Panc1 (cell line): ENCODE measurements around the gene BPIFA3. TPM values are rescaled to one million over a fixed set of nuclear protein-coding genes. Genes with fewer than 3 reads are reported as not detected.

ENCODE experiments used
- ATAC-seq: fragments of 200-7000 bp; cut with Tn5 transposase; 2 replicates; pipeline ENCODE4 v1.9.1; 2020; ENCODE audit warnings: mild to moderate bottlenecking, moderate library complexity
- BruUV-seq: library from RNA; stranded (reverse); fragments of 400-500 nt; replicated peaks from 2 replicates; lab custom pipeline; 2021; lab: Mats Ljungman, UMichigan
- CTCF ChIA-PET: fragments of 300-600 bp; sonication (Branson Sonifier 250); formaldehyde crosslinking; loops from one replicate; lab custom pipeline; 2022; ENCODE audit warnings: antibody characterized with exemption; lab: Charles Lee
- POLR2A ChIA-PET: fragments of 300-600 bp; sonication (Branson Sonifier 250); formaldehyde crosslinking; loops from one replicate; lab custom pipeline; 2022; ENCODE audit warnings: antibody characterized with exemption; lab: Charles Lee
- DNase-seq: peaks from one replicate; pipeline ENCODE4 v3.0.0-alpha.2; 2010; ENCODE audit warnings: low read depth, low spot score
- H3K27ac ChIP-seq: 2 replicates; pipeline ENCODE4 v1.5.1; 2011; ENCODE audit warnings: mild to moderate bottlenecking, low read length, inconsistent platforms
- H3K27me3 ChIP-seq: fragments of 200-500 bp; sonication (Bioruptor generic); 2 replicates; pipeline ENCODE4 v1.6.0; 2014; ENCODE audit warnings: low read length, inconsistent platforms; ENCODE audit not compliant: control insufficient read depth, insufficient read depth
- H3K36me3 ChIP-seq: fragments of 200-500 bp; sonication (Bioruptor generic); 2 replicates; pipeline ENCODE4 v1.5.1; 2014; ENCODE audit warnings: inconsistent platforms, mild to moderate bottlenecking, low read length, moderate library complexity; ENCODE audit not compliant: control insufficient read depth, insufficient read depth
- H3K4me1 ChIP-seq: 2 replicates; pipeline ENCODE4 v1.5.1; 2011; ENCODE audit warnings: inconsistent platforms, mild to moderate bottlenecking, low read length, moderate library complexity; ENCODE audit not compliant: control insufficient read depth, insufficient read depth
- H3K4me3 ChIP-seq, 2 experiments: 2 replicates each; pipeline ENCODE4 v1.5.1; 2011 to 2012; ENCODE audit warnings: low read depth in 2 of 2, low read length in 2 of 2, mild to moderate bottlenecking in 2 of 2, inconsistent platforms in 1 of 2, moderate library complexity in 1 of 2
- H3K9me3 ChIP-seq: fragments of 200-500 bp; sonication (Bioruptor generic); 2 replicates; pipeline ENCODE4 v1.5.1; 2014; ENCODE audit warnings: low read depth, mild to moderate bottlenecking, inconsistent platforms, low read length, moderate library complexity; ENCODE audit not compliant: control insufficient read depth, insufficient read depth
- POLR2AphosphoS5 ChIP-seq: IDR thresholded peaks from 2 replicates; pipeline ENCODE4 v1.6.1; 2012; ENCODE audit warnings: mild to moderate bottlenecking, low read depth, low read length, moderate library complexity
- SIN3A ChIP-seq: IDR thresholded peaks from 2 replicates; pipeline ENCODE4 v1.6.1; 2012; ENCODE audit warnings: low read depth, mild to moderate bottlenecking, low read length, moderate library complexity, borderline replicate concordance; ENCODE audit not compliant: insufficient read depth
- TCF7L2 ChIP-seq: IDR thresholded peaks from 2 replicates; pipeline ENCODE4 v1.6.1; 2011; ENCODE audit warnings: mild to moderate bottlenecking, low read depth, low read length, inconsistent platforms
- in situ Hi-C: cut with HindIII; loops from 2 replicates; pipeline ENCODE4 v1.10.0; 2016; ENCODE audit warnings: low sequenced_read_pairs, low pct_unique_long_range_greater_than_20kb
- intact Hi-C: fragments of 100-400 bp; cut with micrococcal nuclease; formaldehyde crosslinking; loops from one replicate; pipeline ENCODE4 v1.10.0; 2022; ENCODE audit not compliant: unreplicated experiment
- total RNA-seq: library from RNA; stranded (reverse); gene quantifications from one replicate; pipeline ENCODE4 v1.2.1, GENCODE V29; 2021; ENCODE audit not compliant: unreplicated experiment
- TF ChIP-seq, protein P1 (sequence below): fragments of 450-650 bp; IDR thresholded peaks from 2 replicates; pipeline ENCODE4 v1.5.1; 2017; ENCODE audit warnings: mild to moderate bottlenecking
- TF ChIP-seq, protein P2 (sequence below), 2 experiments: IDR thresholded peaks; 2 replicates each; pipeline ENCODE4 v1.6.1; 2011 to 2012; ENCODE audit warnings: low read depth in 2 of 2, control low read depth in 1 of 2, low read length in 1 of 2, mild to moderate bottlenecking in 1 of 2, moderate library complexity in 1 of 2; ENCODE audit not compliant: insufficient read depth in 1 of 2

Gene BPIFA3
- total RNA-seq, 1 experiment from 2014 or later = not detected

DNA sequence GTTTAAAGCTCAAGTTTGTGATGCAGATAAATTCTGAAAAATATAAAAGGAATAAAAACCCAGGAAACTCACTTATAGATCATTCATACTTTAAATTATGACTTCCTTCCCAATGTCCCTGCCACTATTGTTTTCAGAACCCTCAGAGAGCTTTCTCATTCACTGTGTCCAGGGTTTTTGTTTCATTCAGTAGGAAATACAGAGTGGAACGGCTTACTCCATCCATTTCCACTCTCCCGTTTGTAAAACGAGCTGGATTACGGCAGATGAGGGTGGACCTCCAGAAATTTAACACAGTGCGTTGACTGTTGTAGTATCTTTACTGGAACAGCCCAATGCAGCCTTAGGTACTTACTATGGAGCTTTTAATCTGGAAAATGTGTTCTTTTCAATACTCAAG is 42.2 kb downstream of the BPIFA3 start:
- ATAC-seq = no peak
- in situ Hi-C loops = no loop called here
- ChIA-PET POLR2A (no interaction called here), CTCF (no interaction called here)
- no peaks in the 10 kb centered on the region for H3K9me3 ChIP-seq
- no peak overlapping the region for H3K4me3 ChIP-seq
- BruUV-seq = no TSS peak
- peaks cover 7% of the 10 kb centered on the region; the same call in 1 of the 2 replicates for H3K27me3 ChIP-seq
- no peak overlapping the region for H3K27ac ChIP-seq
- H3K36me3 ChIP-seq = no peaks in the 10 kb centered on the region
- intact Hi-C loops = no loop called here
- no peak for DNase-seq
- no peak for TF ChIP-seq POLR2AphosphoS5
- TF ChIP-seq, protein P1, sequence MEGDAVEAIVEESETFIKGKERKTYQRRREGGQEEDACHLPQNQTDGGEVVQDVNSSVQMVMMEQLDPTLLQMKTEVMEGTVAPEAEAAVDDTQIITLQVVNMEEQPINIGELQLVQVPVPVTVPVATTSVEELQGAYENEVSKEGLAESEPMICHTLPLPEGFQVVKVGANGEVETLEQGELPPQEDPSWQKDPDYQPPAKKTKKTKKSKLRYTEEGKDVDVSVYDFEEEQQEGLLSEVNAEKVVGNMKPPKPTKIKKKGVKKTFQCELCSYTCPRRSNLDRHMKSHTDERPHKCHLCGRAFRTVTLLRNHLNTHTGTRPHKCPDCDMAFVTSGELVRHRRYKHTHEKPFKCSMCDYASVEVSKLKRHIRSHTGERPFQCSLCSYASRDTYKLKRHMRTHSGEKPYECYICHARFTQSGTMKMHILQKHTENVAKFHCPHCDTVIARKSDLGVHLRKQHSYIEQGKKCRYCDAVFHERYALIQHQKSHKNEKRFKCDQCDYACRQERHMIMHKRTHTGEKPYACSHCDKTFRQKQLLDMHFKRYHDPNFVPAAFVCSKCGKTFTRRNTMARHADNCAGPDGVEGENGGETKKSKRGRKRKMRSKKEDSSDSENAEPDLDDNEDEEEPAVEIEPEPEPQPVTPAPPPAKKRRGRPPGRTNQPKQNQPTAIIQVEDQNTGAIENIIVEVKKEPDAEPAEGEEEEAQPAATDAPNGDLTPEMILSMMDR = no peak
- no peak for TF ChIP-seq SIN3A
- TF ChIP-seq TCF7L2 = no peak
- TF ChIP-seq, protein P2, sequence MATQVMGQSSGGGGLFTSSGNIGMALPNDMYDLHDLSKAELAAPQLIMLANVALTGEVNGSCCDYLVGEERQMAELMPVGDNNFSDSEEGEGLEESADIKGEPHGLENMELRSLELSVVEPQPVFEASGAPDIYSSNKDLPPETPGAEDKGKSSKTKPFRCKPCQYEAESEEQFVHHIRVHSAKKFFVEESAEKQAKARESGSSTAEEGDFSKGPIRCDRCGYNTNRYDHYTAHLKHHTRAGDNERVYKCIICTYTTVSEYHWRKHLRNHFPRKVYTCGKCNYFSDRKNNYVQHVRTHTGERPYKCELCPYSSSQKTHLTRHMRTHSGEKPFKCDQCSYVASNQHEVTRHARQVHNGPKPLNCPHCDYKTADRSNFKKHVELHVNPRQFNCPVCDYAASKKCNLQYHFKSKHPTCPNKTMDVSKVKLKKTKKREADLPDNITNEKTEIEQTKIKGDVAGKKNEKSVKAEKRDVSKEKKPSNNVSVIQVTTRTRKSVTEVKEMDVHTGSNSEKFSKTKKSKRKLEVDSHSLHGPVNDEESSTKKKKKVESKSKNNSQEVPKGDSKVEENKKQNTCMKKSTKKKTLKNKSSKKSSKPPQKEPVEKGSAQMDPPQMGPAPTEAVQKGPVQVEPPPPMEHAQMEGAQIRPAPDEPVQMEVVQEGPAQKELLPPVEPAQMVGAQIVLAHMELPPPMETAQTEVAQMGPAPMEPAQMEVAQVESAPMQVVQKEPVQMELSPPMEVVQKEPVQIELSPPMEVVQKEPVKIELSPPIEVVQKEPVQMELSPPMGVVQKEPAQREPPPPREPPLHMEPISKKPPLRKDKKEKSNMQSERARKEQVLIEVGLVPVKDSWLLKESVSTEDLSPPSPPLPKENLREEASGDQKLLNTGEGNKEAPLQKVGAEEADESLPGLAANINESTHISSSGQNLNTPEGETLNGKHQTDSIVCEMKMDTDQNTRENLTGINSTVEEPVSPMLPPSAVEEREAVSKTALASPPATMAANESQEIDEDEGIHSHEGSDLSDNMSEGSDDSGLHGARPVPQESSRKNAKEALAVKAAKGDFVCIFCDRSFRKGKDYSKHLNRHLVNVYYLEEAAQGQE (IDR thresholded peaks at IDR 0.05; ENCODE audit: insufficient read depth in 1 of 2, low read depth in 2 of 2, low read length in 1 of 2) = no peak
- H3K4me1 ChIP-seq = no peaks in the 10 kb centered on the region

DNA sequence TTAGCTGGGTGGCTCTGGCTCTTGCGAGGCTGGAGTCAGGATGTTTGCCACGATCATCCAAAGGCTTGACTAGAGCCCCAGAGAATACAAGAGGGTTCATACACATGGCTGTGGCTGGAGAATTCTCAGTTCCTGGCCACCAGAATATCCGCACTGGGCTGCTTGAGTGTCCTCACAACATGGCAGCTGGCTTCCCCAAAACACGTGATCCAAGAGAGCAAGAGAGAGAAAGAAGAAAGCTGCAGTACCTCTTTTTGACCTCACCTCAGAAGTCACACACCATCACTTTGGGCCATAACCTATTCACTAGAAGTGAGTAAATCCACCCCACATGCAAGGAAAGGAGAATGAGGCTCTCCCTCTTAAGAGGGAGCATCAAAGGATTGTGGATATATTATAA is 44.3 kb downstream of the BPIFA3 start:
- ATAC-seq = no peak
- Histone ChIP-seq H3K36me3 (no peaks in the 10 kb centered on the region), H3K9me3 (no peaks in the 10 kb centered on the region), H3K4me1 (no peaks in the 10 kb centered on the region), H3K27ac (no peak overlapping the region), H3K4me3 (no peak overlapping the region), H3K27me3 (peaks cover 12% of the 10 kb centered on the region)
- ChIA-PET POLR2A (no interaction called here), CTCF (no interaction called here)
- in situ Hi-C loops = no loop called here
- DNase-seq = no peak
- intact Hi-C loops = loop anchor here (5.0 kb wide), 1 partner anchor 36 kb away; no protein-coding TSS in a partner anchor
- TF ChIP-seq POLR2AphosphoS5 (no peak), TCF7L2 (no peak), SIN3A (no peak)
- TF ChIP-seq, protein P1 = no peak
- TF ChIP-seq, protein P2 (IDR thresholded peaks at IDR 0.05; ENCODE audit: insufficient read depth in 1 of 2, low read depth in 2 of 2, low read length in 1 of 2) = no peak
- no TSS peak for BruUV-seq
